SK-N-SH (cell line): ENCODE measurements around the gene OCLN. TPM values are rescaled to one million over a fixed set of nuclear protein-coding genes. Genes with fewer than 3 reads are reported as not detected.
A peak's percentile ranks its signal among the peaks of the same experiment; 100 is the strongest.
"Not testable (repeated sequence)": the region's sequence is repeated elsewhere in the genome, so short reads cannot be mapped to it uniquely, and the experiment has no call there.

Experiments used
- CTCF ChIA-PET: fragments of 300-600, 350-600 bp; formaldehyde crosslinking; extraction: SDS; loops from one replicate; lab custom pipeline; 2021; lab: Yijun Ruan, JAX
- POLR2A ChIA-PET: fragments of 350-600 bp; sonication (Branson Sonifier 250); formaldehyde crosslinking; extraction: SDS; loops from one replicate; lab custom pipeline; 2020; ENCODE audit warnings: antibody characterized with exemption, inconsistent platforms; lab: Yijun Ruan, JAX
- DNase-seq: peaks from one replicate; pipeline ENCODE4 v3.0.0; 2012
- H2AFZ ChIP-seq: fragments of 200-600 bp; sonication (generic); 2 replicates; pipeline ENCODE4 v1.8.1; 2016; ENCODE audit warnings: antibody characterized with exemption, mild to moderate bottlenecking, low read depth
- H3F3A ChIP-seq: fragments of 200-600 bp; sonication (generic); replicated peaks from 2 replicates; pipeline ENCODE3; 2016; ENCODE audit warnings: antibody characterized with exemption, mild to moderate bottlenecking; ENCODE audit not compliant: insufficient read depth
- H3K27ac ChIP-seq, 2 experiments: fragments of 200-500 bp in 1 of 2; fragments of 200-600 bp in 1 of 2; sonication (Bioruptor generic) in 1 of 2; sonication (generic), shearing (Covaris generic) in 1 of 2; 2 replicates each; pipeline versions ENCODE4 v1.5.1 to v1.6.1; 2014 to 2016; ENCODE audit warnings: low read depth in 2 of 2, inconsistent platforms in 1 of 2, low read length in 1 of 2, mild to moderate bottlenecking in 1 of 2, mixed read lengths in 1 of 2
- H3K27me3 ChIP-seq: fragments of 200-600 bp; sonication (generic), shearing (Covaris generic); 2 replicates; pipeline ENCODE4 v1.6.1; 2016; ENCODE audit warnings: mixed run types; ENCODE audit not compliant: insufficient read depth
- H3K36me3 ChIP-seq, 2 experiments: fragments of 200-500 bp in 1 of 2; fragments of 200-600 bp in 1 of 2; sonication (Bioruptor generic) in 1 of 2; sonication (generic) in 1 of 2; replicated peaks in 1 of 2; 2 replicates each; pipeline versions ENCODE3 to v1.5.1; 2014 to 2016; ENCODE audit warnings: low read length in 1 of 2, mild to moderate bottlenecking in 1 of 2; ENCODE audit not compliant: insufficient read depth in 2 of 2, control insufficient read depth in 1 of 2
- H3K4me1 ChIP-seq, 2 experiments: fragments of 200-500 bp in 1 of 2; fragments of 200-600 bp in 1 of 2; sonication (Bioruptor generic) in 1 of 2; sonication (generic), shearing (Covaris generic) in 1 of 2; 2 replicates each; pipeline versions ENCODE4 v1.5.1 to v1.6.1; 2014 to 2016; ENCODE audit warnings: low read depth in 1 of 2, low read length in 1 of 2, mixed run types in 1 of 2; ENCODE audit not compliant: insufficient read depth in 2 of 2, control insufficient read depth in 1 of 2
- H3K4me2 ChIP-seq: fragments of 200-600 bp; sonication (generic), shearing (Covaris generic); 2 replicates; pipeline ENCODE4 v1.6.1; 2017; ENCODE audit warnings: mixed run types
- H3K4me3 ChIP-seq, 2 experiments: fragments of 200-500 bp in 1 of 2; fragments of 200-600 bp in 1 of 2; sonication (Bioruptor generic) in 1 of 2; sonication (generic), shearing (Covaris generic) in 1 of 2; 2 replicates each; pipeline versions ENCODE4 v1.5.1 to v1.8.1; 2014 to 2016; ENCODE audit warnings: low read depth in 2 of 2, inconsistent platforms in 1 of 2, low read length in 1 of 2, mild to moderate bottlenecking in 1 of 2, mixed read lengths in 1 of 2, moderate library complexity in 1 of 2
- H3K79me2 ChIP-seq: fragments of 200-600 bp; sonication (generic); 2 replicates; pipeline ENCODE4 v1.8.1; 2017; ENCODE audit warnings: mild to moderate bottlenecking; ENCODE audit not compliant: insufficient read depth
- H3K9ac ChIP-seq: fragments of 200-600 bp; sonication (generic); 2 replicates; pipeline ENCODE4 v1.6.1; 2017; ENCODE audit warnings: mixed run types
- H3K9me2 ChIP-seq: fragments of 200-600 bp; sonication (generic); 2 replicates; pipeline ENCODE4 v1.6.1; 2017; ENCODE audit warnings: mixed run types
- H3K9me3 ChIP-seq: fragments of 200-600 bp; sonication (generic); 2 replicates; pipeline ENCODE4 v1.6.1; 2017; ENCODE audit warnings: mixed run types, mild to moderate bottlenecking, moderate library complexity
- H4K20me1 ChIP-seq: fragments of 200-600 bp; sonication (generic); 2 replicates; pipeline ENCODE4 v1.6.1; 2017; ENCODE audit warnings: mild to moderate bottlenecking, mixed run types; ENCODE audit not compliant: insufficient read depth
- CHD2 ChIP-seq: fragments of 150-350 bp; IDR thresholded peaks from 2 replicates; pipeline ENCODE4 v1.6.1; 2018; ENCODE audit warnings: low read length; ENCODE audit not compliant: partially characterized antibody
- ELF1 ChIP-seq: IDR thresholded peaks from 2 replicates; pipeline ENCODE4 v1.4.0; 2012
- EZH2phosphoT487 ChIP-seq: fragments of 200-600 bp; sonication (generic); IDR thresholded peaks from 2 replicates; pipeline ENCODE4 v1.6.1; 2017; ENCODE audit warnings: low read depth, mixed run types, mild to moderate bottlenecking, antibody characterized with exemption, moderate library complexity, borderline replicate concordance
- FOSL2 ChIP-seq: IDR thresholded peaks from 2 replicates; pipeline ENCODE4 v1.4.0; 2012; ENCODE audit warnings: low read depth, mild to moderate bottlenecking, moderate library complexity, borderline replicate concordance
- FOXJ3 ChIP-seq: sonication (generic); formaldehyde crosslinking; IDR thresholded peaks from 2 replicates; pipeline ENCODE4 v1.5.1; 2020; ENCODE audit warnings: mild to moderate bottlenecking, missing genetic modification reagents
- FOXM1 ChIP-seq: IDR thresholded peaks from 2 replicates; pipeline ENCODE4 v1.4.0; 2012; ENCODE audit warnings: low read depth, mild to moderate bottlenecking
- GATA2 ChIP-seq: sonication (generic); formaldehyde crosslinking; IDR thresholded peaks from 2 replicates; pipeline ENCODE4 v1.5.0; 2020; ENCODE audit warnings: mild to moderate bottlenecking, missing genetic modification reagents
- IRF3 ChIP-seq: fragments of 150-350 bp; IDR thresholded peaks from 2 replicates; pipeline ENCODE4 v1.6.1; 2016; ENCODE audit warnings: mild to moderate bottlenecking, low read depth, low read length
- JUND ChIP-seq: IDR thresholded peaks from 2 replicates; pipeline ENCODE4 v1.4.0; 2012
- MAX ChIP-seq: IDR thresholded peaks from 2 replicates; pipeline ENCODE4 v1.4.0; 2012; ENCODE audit warnings: low read depth
- MXI1 ChIP-seq: IDR thresholded peaks from 2 replicates; pipeline ENCODE4 v1.6.1; 2012; ENCODE audit warnings: mild to moderate bottlenecking, low read depth, low read length, improper control_type of control experiment
- NFIC ChIP-seq: IDR thresholded peaks from 2 replicates; pipeline ENCODE4 v1.4.0; 2012; ENCODE audit warnings: borderline replicate concordance
- NRF1 ChIP-seq: IDR thresholded peaks from 2 replicates; pipeline ENCODE4 v1.6.1; 2012; ENCODE audit warnings: low read depth, mild to moderate bottlenecking, low read length
- POLR2AphosphoS5 ChIP-seq: IDR thresholded peaks from 2 replicates; pipeline ENCODE4 v1.6.1; 2012; ENCODE audit warnings: low read depth, low read length
- RAD21 ChIP-seq: IDR thresholded peaks from 2 replicates; pipeline ENCODE4 v1.6.1; 2012; ENCODE audit warnings: mild to moderate bottlenecking, low read length
- RCOR1 ChIP-seq: fragments of 150-350 bp; IDR thresholded peaks from 2 replicates; pipeline ENCODE4 v1.6.1; 2017; ENCODE audit warnings: antibody characterized with exemption, low read length
- REST ChIP-seq: IDR thresholded peaks from 2 replicates; pipeline ENCODE4 v1.6.1; 2012; ENCODE audit warnings: mild to moderate bottlenecking, low read depth, low read length, moderate library complexity
- RFX5 ChIP-seq: IDR thresholded peaks from 2 replicates; pipeline ENCODE4 v1.6.1; 2012; ENCODE audit warnings: mild to moderate bottlenecking, improper control_type of control experiment, low read length
- SIN3A ChIP-seq: IDR thresholded peaks from 2 replicates; pipeline ENCODE4 v1.6.1; 2012; ENCODE audit warnings: low read depth, mild to moderate bottlenecking, low read length, moderate library complexity, borderline replicate concordance
- SMC3 ChIP-seq: IDR thresholded peaks from 2 replicates; pipeline ENCODE4 v1.6.1; 2012; ENCODE audit warnings: low read depth, low read length, improper control_type of control experiment
- TAF1 ChIP-seq: IDR thresholded peaks from 2 replicates; pipeline ENCODE4 v1.6.1; 2012; ENCODE audit warnings: low read depth, mild to moderate bottlenecking, low read length, moderate library complexity, borderline replicate concordance
- TEAD4 ChIP-seq: IDR thresholded peaks from 2 replicates; pipeline ENCODE4 v1.4.0; 2012; ENCODE audit warnings: mild to moderate bottlenecking, borderline replicate concordance; ENCODE audit not compliant: insufficient read depth
- USF1 ChIP-seq: IDR thresholded peaks from 2 replicates; pipeline ENCODE4 v1.4.0; 2012; ENCODE audit warnings: low read depth, borderline replicate concordance
- USF2 ChIP-seq: fragments of 150-350 bp; IDR thresholded peaks from 2 replicates; pipeline ENCODE4 v1.6.1; 2017; ENCODE audit warnings: antibody characterized with exemption, low read length, low read depth, borderline replicate concordance
- YY1 ChIP-seq: IDR thresholded peaks from 2 replicates; pipeline ENCODE4 v1.4.0; 2012; ENCODE audit warnings: low read depth, mild to moderate bottlenecking
- WGBS: methylation state at CpG from one replicate; pipeline ENCODE4 v1.1.6; 2017; ENCODE audit warnings: low lambda C conversion rate; 5-methylcytosine and 5-hydroxymethylcytosine counted together
- polyA plus RNA-seq, 3 experiments: library from polyadenylated mRNA; depleted of rRNA; stranded (reverse); fragments of >200 nt; gene quantifications; 2 replicates each; pipeline ENCODE4 v1.2.3, GENCODE V29; 2012

The OCLN gene
- polyA plus RNA-seq, 1 of the 3 experiments (the other 2 are of a cell fraction), result 6.5 TPM

GRCh38 chr5:69512740-69513260, 20.2 kb downstream of the OCLN start (continued):
- TF ChIP-seq USF1 (no peak; the same call in 1 of the 2 replicates), SMC3 (no peak), ELF1 (no peak), MXI1 (no peak), RCOR1 (no peak), TEAD4 (no peak), RAD21 (no peak), FOSL2 (peak; percentile 88), TAF1 (no peak), GATA2 (CRISPR knock-in tag) (no peak), SIN3A (no peak), IRF3 (no peak), EZH2phosphoT487 (no peak), YY1 (no peak), JUND (peak; percentile 86), NRF1 (no peak), USF2 (no peak), FOXJ3 (no peak), CHD2 (no peak), POLR2AphosphoS5 (no peak), NFIC (0 out of 2 replicates have a peak, but pooled peaks have one; percentile 23), FOXM1 (no peak), RFX5 (no peak), MAX (0 out of 2 replicates have a peak, but pooled peaks have one; percentile 16), REST (no peak)

GRCh38 chr5:69515570-69515969, 23.0 kb downstream of the OCLN start:
- H2AFZ ChIP-seq, H3K36me3 ChIP-seq, H3K9me2 ChIP-seq, H4K20me1 ChIP-seq, H3K9ac ChIP-seq, POLR2A ChIA-PET, CTCF ChIA-PET, H3K79me2 ChIP-seq, DNase-seq, H3K27ac ChIP-seq, H3K4me2 ChIP-seq, H3K27me3 ChIP-seq, H3K4me1 ChIP-seq, H3K9me3 ChIP-seq, H3K4me3 ChIP-seq: not testable (repeated sequence)
- no CpG with 5 or more reads among the region's 30 CpGs for WGBS
- peaks cover 25% of the 10 kb centered on the region for H3F3A ChIP-seq
